K562 (cell line): Measurements from ENCODE around the gene CORT. TPM values are rescaled to one million over a fixed set of nuclear protein-coding genes. Genes with fewer than 3 reads are reported as not detected.

Experiments
- AFF1 ChIP-seq, 2 experiments: fragments of 450-650 bp; IDR thresholded peaks; 2 replicates each; pipeline ENCODE4 v1.6.1; 2018; ENCODE audit warnings: mild to moderate bottlenecking in 2 of 2, low read depth in 1 of 2; ENCODE audit not compliant: partially characterized antibody in 2 of 2
- CEBPB ChIP-seq: fragments of 450-650 bp; IDR thresholded peaks from 2 replicates; pipeline ENCODE4 v1.6.1; 2016; ENCODE audit warnings: missing genetic modification characterization, missing compliant biosample characterization
- CHD4 ChIP-seq: fragments of 200-600 bp; sonication (generic); IDR thresholded peaks from 3 replicates; pipeline ENCODE4 v1.6.1; 2012; ENCODE audit warnings: low read depth, mild to moderate bottlenecking, mixed read lengths, low read length, inconsistent platforms; ENCODE audit not compliant: insufficient read depth, insufficient replicate concordance, poor library complexity, severe bottlenecking
- DDX20 ChIP-seq: fragments of 450-650 bp; IDR thresholded peaks from 2 replicates; pipeline ENCODE4 v1.6.1; 2016; ENCODE audit warnings: missing genetic modification characterization, low read depth, mild to moderate bottlenecking, missing compliant biosample characterization, moderate library complexity
- E2F6 ChIP-seq, 2 experiments: IDR thresholded peaks; 2 replicates each; pipeline ENCODE4 v1.6.1; 2011; ENCODE audit warnings: borderline replicate concordance in 1 of 2, control low read depth in 1 of 2, low read depth in 1 of 2, low read length in 1 of 2, mild to moderate bottlenecking in 1 of 2, mixed read lengths in 1 of 2, moderate library complexity in 1 of 2; ENCODE audit not compliant: insufficient read depth in 1 of 2, insufficient read length in 1 of 2, poor library complexity in 1 of 2, severe bottlenecking in 1 of 2; ENCODE audit errors: extremely low read depth in 1 of 2
- HMG20A ChIP-seq: fragments of 450-650 bp; formaldehyde crosslinking; conservative IDR thresholded peaks from 2 replicates; pipeline ENCODE4 v1.4.0; 2020; ENCODE audit warnings: mild to moderate bottlenecking, mixed read lengths
- HNRNPL ChIP-seq: fragments of 200-400 bp; formaldehyde crosslinking; IDR thresholded peaks from 2 replicates; pipeline ENCODE4 v1.6.1; 2017; ENCODE audit warnings: low read depth, mild to moderate bottlenecking, low read length
- JUN ChIP-seq, 2 experiments: sonication (generic) in 1 of 2; formaldehyde crosslinking in 1 of 2; IDR thresholded peaks; 2 replicates each; pipeline versions ENCODE4 v1.6.1 to v1.8.0; 2012 to 2022; ENCODE audit warnings: borderline replicate concordance in 2 of 2, mild to moderate bottlenecking in 2 of 2, improper control_type of control experiment in 1 of 2, low read depth in 1 of 2, low read length in 1 of 2, missing genetic modification reagents in 1 of 2
- NCOR1 ChIP-seq: fragments of 450-650 bp; IDR thresholded peaks from 2 replicates; pipeline ENCODE4 v1.6.1; 2016; ENCODE audit warnings: mild to moderate bottlenecking, moderate library complexity
- TBP ChIP-seq: optimal IDR thresholded peaks from 2 replicates; pipeline ENCODE3; 2011; ENCODE audit warnings: low read depth, low read length, improper control_type of control experiment
- TCFL5 ChIP-seq: fragments of 250-450 bp; sonication (Bioruptor Pico); conservative IDR thresholded peaks from 2 replicates; pipeline ENCODE4 v1.6.1; 2021; ENCODE audit warnings: mild to moderate bottlenecking, moderate library complexity, matching md5 sums
- VEZF1 ChIP-seq: fragments of 200-800 bp; sonication (Bioruptor generic); IDR thresholded peaks from 2 replicates; pipeline ENCODE4 v1.6.1; 2017; ENCODE audit warnings: missing genetic modification characterization, missing compliant biosample characterization
- ZBTB5 ChIP-seq: fragments of 450-650 bp; IDR thresholded peaks from 2 replicates; pipeline ENCODE4 v1.6.1; 2017; ENCODE audit warnings: antibody characterized with exemption
- ZNF277 ChIP-seq: fragments of 250-450 bp; sonication (Bioruptor Pico); IDR thresholded peaks from 2 replicates; pipeline ENCODE4 v1.8.0; 2022; ENCODE audit warnings: inconsistent platforms, mild to moderate bottlenecking, moderate library complexity, borderline replicate concordance
- ZNF696 ChIP-seq: fragments of 250-450 bp; sonication (Bioruptor Pico); conservative IDR thresholded peaks from 2 replicates; pipeline ENCODE4 v1.4.0; 2020; ENCODE audit warnings: mild to moderate bottlenecking, moderate library complexity
- polyA plus RNA-seq, 8 experiments: library from polyadenylated mRNA; depleted of rRNA in 4 of 8; stranded (reverse) in 5 of 8; unstranded in 3 of 8; fragments of >200 nt; fragmentation: Nextera tagmentation in 2 of 8; fragmentation: Illumina TruSeq in 1 of 8; extraction: Ambion mirVana in 2 of 8; extraction: Trizol in 1 of 8; gene quantifications; 2 replicates each; pipeline versions ENCODE4 v1.2.1 to v1.2.3, GENCODE V29; 2011 to 2014; ENCODE audit warnings: inconsistent platforms in 1 of 8, missing spikeins in 1 of 8
- total RNA-seq, 7 experiments: library from RNA; depleted of rRNA in 6 of 7; stranded (reverse); fragments of >200 nt in 6 of 7; fragmentation: Illumina TruSeq in 2 of 7; extraction: Trizol in 2 of 7; gene quantifications; 2 replicates each; pipeline versions ENCODE4 v1.2.1 to v1.2.3, GENCODE V29; 2011 to 2021; ENCODE audit warnings: low replicate concordance in 1 of 7

The CORT gene
- total and polyA plus RNA-seq, 9 of the 15 experiments (the other 6 are each of a cell fraction or from before 2014, with no cell fraction given): 0.08 to 0.54 (median 0.13) TPM; not detected in 5

GRCh38 chr1:10415211-10415930 lies 34.5 kb upstream of the CORT start (continued):
- TF ChIP-seq HMG20A (no peak), TCFL5 (CRISPR knock-in tag) (no peak), NCOR1 (peak; percentile 62), ZBTB5 (no peak), CEBPB (tag) (peak; percentile 93), AFF1 (IDR thresholded peaks at IDR 0.05; ENCODE audit: low read depth in 1 of 2, partially characterized antibody in 2 of 2) (peak; percentile 7 to 55), CHD4 (no peak), VEZF1 (CRISPR knock-in tag) (peak; percentile 81), ZNF277 (CRISPR knock-in tag) (no peak), DDX20 (tag) (no peak), ZNF696 (CRISPR knock-in tag) (no peak), HNRNPL (no peak), E2F6 (IDR thresholded peaks at IDR 0.05; ENCODE audit: borderline replicate concordance in 1 of 2, extremely low read depth in 1 of 2, insufficient read depth in 1 of 2, insufficient read length in 1 of 2, low read depth in 1 of 2, low read length in 1 of 2, poor library complexity in 1 of 2, severe bottlenecking in 1 of 2) (no peak), JUN (IDR thresholded peaks at IDR 0.05; ENCODE audit: borderline replicate concordance, low read depth, low read length) (no peak), JUN (CRISPR knock-in tag; IDR thresholded peaks at IDR 0.05; ENCODE audit: borderline replicate concordance) (no peak), TBP (no peak)
